GM23338 (cell line): ENCODE measurements around the gene RADIL. TPM values are rescaled to one million over a fixed set of nuclear protein-coding genes. Genes with fewer than 3 reads are reported as not detected.

ENCODE experiments used
- ATAC-seq: fragments of 200-7000 bp; cut with Tn5 transposase; 3 replicates; pipeline ENCODE4 v1.9.1; 2020
- DNase-seq: peaks from one replicate; pipeline ENCODE4 v3.0.0-alpha.2; 2015; ENCODE audit warnings: low spot score
- H2AFZ ChIP-seq: fragments of 200-600 bp; sonication (generic); 2 replicates; pipeline ENCODE4 v1.8.0; 2016; ENCODE audit warnings: antibody characterized with exemption, mild to moderate bottlenecking, moderate library complexity
- H3F3A ChIP-seq: fragments of 200-600 bp; sonication (generic); replicated peaks from 2 replicates; pipeline ENCODE4 v1.8.0; 2017; ENCODE audit warnings: antibody characterized with exemption, mixed run types, low read depth
- H3K27ac ChIP-seq: fragments of 200-600 bp; sonication (generic); 2 replicates; pipeline ENCODE4 v1.6.1; 2016; ENCODE audit warnings: low read depth
- H3K27me3 ChIP-seq: fragments of 200-600 bp; sonication (generic); 2 replicates; pipeline ENCODE4 v1.8.0; 2016; ENCODE audit warnings: mild to moderate bottlenecking, mixed run types, moderate library complexity; ENCODE audit not compliant: insufficient read depth
- H3K36me3 ChIP-seq: fragments of 200-600 bp; sonication (generic); 2 replicates; pipeline ENCODE4 v1.8.0; 2016; ENCODE audit warnings: mild to moderate bottlenecking; ENCODE audit not compliant: insufficient read depth
- H3K4me1 ChIP-seq: fragments of 200-600 bp; sonication (generic); 2 replicates; pipeline ENCODE4 v1.8.0; 2016; ENCODE audit warnings: mild to moderate bottlenecking, moderate library complexity; ENCODE audit not compliant: insufficient read depth
- H3K4me2 ChIP-seq: fragments of 200-600 bp; sonication (generic); 2 replicates; pipeline ENCODE4 v1.7.1; 2017; ENCODE audit warnings: mixed run types
- H3K4me3 ChIP-seq: fragments of 200-600 bp; sonication (generic); 2 replicates; pipeline ENCODE4 v1.6.1; 2016; ENCODE audit warnings: mixed run types
- H3K79me2 ChIP-seq: fragments of 200-600 bp; sonication (generic); replicated peaks from 2 replicates; pipeline ENCODE4 v1.8.0; 2017; ENCODE audit warnings: mild to moderate bottlenecking; ENCODE audit not compliant: insufficient read depth
- H3K9me2 ChIP-seq: fragments of 200-600 bp; sonication (generic); 2 replicates; pipeline ENCODE4 v1.8.0; 2017; ENCODE audit not compliant: insufficient read depth
- H4K20me1 ChIP-seq: fragments of 200-600 bp; sonication (generic); replicated peaks from 2 replicates; pipeline ENCODE4 v1.8.0; 2017; ENCODE audit warnings: mild to moderate bottlenecking; ENCODE audit not compliant: insufficient read depth
- H3K27ac Mint-ChIP-seq: 2 replicates; pipeline ENCODE4 v1.8.0; 2020; ENCODE audit warnings: inconsistent platforms, mild to moderate bottlenecking, moderate library complexity, mixed read lengths
- H3K27me3 Mint-ChIP-seq: 3 replicates; pipeline ENCODE4 v1.8.0; 2022; ENCODE audit warnings: low read depth, mild to moderate bottlenecking, moderate library complexity, mixed read lengths, inconsistent platforms; ENCODE audit not compliant: insufficient read depth, poor library complexity
- H3K36me3 Mint-ChIP-seq: 3 replicates; pipeline ENCODE4 v1.8.0; 2021; ENCODE audit warnings: low read depth, mild to moderate bottlenecking, inconsistent platforms, moderate library complexity, mixed read lengths
- H3K4me1 Mint-ChIP-seq: 3 replicates; pipeline ENCODE4 v1.8.0; 2020; ENCODE audit warnings: mild to moderate bottlenecking, inconsistent platforms, mixed read lengths
- H3K4me3 Mint-ChIP-seq: 3 replicates; pipeline ENCODE4 v1.8.0; 2021; ENCODE audit warnings: moderate library complexity, mild to moderate bottlenecking, inconsistent platforms, mixed read lengths
- H3K9me3 Mint-ChIP-seq: 3 replicates; pipeline ENCODE4 v1.8.0; 2020; ENCODE audit warnings: moderate library complexity, mild to moderate bottlenecking, inconsistent platforms, mixed read lengths
- CREB1 ChIP-seq: fragments of 250-450 bp; sonication (Bioruptor Pico); IDR thresholded peaks from 2 replicates; pipeline ENCODE4 v1.5.0; 2020; ENCODE audit warnings: low read depth, mild to moderate bottlenecking, moderate library complexity
- ETS1 ChIP-seq: IDR thresholded peaks from 2 replicates; pipeline ENCODE4 v1.6.1; 2016; ENCODE audit warnings: antibody characterized with exemption
- EZH2 ChIP-seq: fragments of 200-600 bp; sonication (generic); IDR thresholded peaks from one replicate; pipeline ENCODE4 v1.8.0; 2017; ENCODE audit warnings: antibody characterized with exemption, mild to moderate bottlenecking, low read depth; ENCODE audit not compliant: unreplicated experiment
- EZH2phosphoT487 ChIP-seq: fragments of 200-600 bp; sonication (generic); IDR thresholded peaks from one replicate; pipeline ENCODE4 v1.8.1; 2018; ENCODE audit warnings: antibody characterized with exemption; ENCODE audit not compliant: unreplicated experiment
- JUNB ChIP-seq: IDR thresholded peaks from one replicate; pipeline ENCODE4 v1.6.1; 2016; ENCODE audit warnings: antibody characterized with exemption; ENCODE audit not compliant: unreplicated experiment
- NANOG ChIP-seq: IDR thresholded peaks from 2 replicates; pipeline ENCODE4 v1.6.1; 2016; ENCODE audit warnings: antibody characterized with exemption, borderline replicate concordance
- POLR2AphosphoS5 ChIP-seq: IDR thresholded peaks from 2 replicates; pipeline ENCODE4 v1.6.1; 2016; ENCODE audit warnings: antibody characterized with exemption, low read depth
- STAT1 ChIP-seq: IDR thresholded peaks from one replicate; pipeline ENCODE4 v1.6.1; 2016; ENCODE audit warnings: antibody characterized with exemption; ENCODE audit not compliant: unreplicated experiment
- ZNF114 ChIP-seq: fragments of 250-450 bp; sonication (Bioruptor Pico); IDR thresholded peaks from 2 replicates; pipeline ENCODE4 v1.5.0; 2020; ENCODE audit warnings: mild to moderate bottlenecking, moderate library complexity
- ZNF331 ChIP-seq: fragments of 250-450 bp; sonication (Bioruptor Pico); IDR thresholded peaks from 2 replicates; pipeline ENCODE4 v1.5.0; 2020; ENCODE audit warnings: low read depth, mild to moderate bottlenecking, moderate library complexity
- ZNF462 ChIP-seq: fragments of 250-450 bp; sonication (Bioruptor Pico); IDR thresholded peaks from 2 replicates; pipeline ENCODE4 v1.5.0; 2020; ENCODE audit warnings: mild to moderate bottlenecking, moderate library complexity
- polyA plus RNA-seq: library from polyadenylated mRNA; unstranded; fragments of >200 nt; fragmentation: Nextera tagmentation; extraction: Ambion mirVana; gene quantifications from 2 replicates; pipeline ENCODE4 v1.2.1, GENCODE V29; 2016
- total RNA-seq: library from RNA; depleted of rRNA; stranded (reverse); fragments of >200 nt; shearing (Covaris generic); gene quantifications from 2 replicates; pipeline ENCODE4 v1.2.3, GENCODE V29; 2014
- TF ChIP-seq, protein P1 (sequence below), 2 experiments: fragments of 200-600 bp in 1 of 2; sonication (generic) in 1 of 2; conservative IDR thresholded peaks; 2 replicates each; pipeline versions ENCODE4 v1.5.1 to v1.6.1; 2016 to 2017; ENCODE audit warnings: antibody characterized with exemption in 2 of 2, low read depth in 2 of 2, mild to moderate bottlenecking in 2 of 2, moderate library complexity in 1 of 2
- TF ChIP-seq, protein P2 (sequence below): IDR thresholded peaks from one replicate; pipeline ENCODE4 v1.6.1; 2018; ENCODE audit warnings: antibody characterized with exemption; ENCODE audit not compliant: unreplicated experiment

The RADIL gene
- total and polyA plus RNA-seq, 2 experiments from 2014 or later = 4.3 to 9.8 TPM

DNA sequence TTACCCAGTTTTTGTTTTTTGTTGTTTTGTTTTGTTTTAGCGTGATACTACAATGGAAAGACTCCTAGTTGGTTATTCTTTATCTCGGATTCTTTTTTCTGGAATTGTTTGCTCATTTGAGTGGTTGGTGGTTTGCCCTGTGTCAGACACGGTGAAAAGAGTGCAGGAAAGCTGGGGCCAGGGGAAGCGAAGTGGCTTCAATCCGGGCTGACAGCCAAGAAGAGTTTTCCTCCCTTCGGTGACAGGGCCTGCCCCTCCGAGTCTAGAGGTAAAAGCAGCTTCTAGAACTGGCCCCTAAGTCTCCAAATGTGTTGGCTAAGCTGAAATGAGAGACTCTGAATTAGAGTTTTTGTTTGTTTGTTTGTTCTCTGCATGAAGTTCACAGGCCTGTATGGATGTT is 113.8 kb downstream of the RADIL start:
- H3K4me1 ChIP-seq = peaks cover 3% of the 10 kb centered on the region; the same call in 1 of the 2 replicates
- H3K27ac Mint-ChIP-seq = no peak overlapping the region
- H3K36me3 Mint-ChIP-seq = no peaks in the 10 kb centered on the region; the same call in 2 of the 3 replicates
- no peaks in the 10 kb centered on the region; the same call in 2 of the 3 replicates for H3K9me3 Mint-ChIP-seq
- no peaks in the 10 kb centered on the region for H3F3A ChIP-seq
- H3K9me2 ChIP-seq = no peaks in the 10 kb centered on the region
- H3K79me2 ChIP-seq = no peaks in the 10 kb centered on the region
- no peak for TF ChIP-seq POLR2AphosphoS5
- TF ChIP-seq NANOG = no peak
- TF ChIP-seq, protein P1, sequence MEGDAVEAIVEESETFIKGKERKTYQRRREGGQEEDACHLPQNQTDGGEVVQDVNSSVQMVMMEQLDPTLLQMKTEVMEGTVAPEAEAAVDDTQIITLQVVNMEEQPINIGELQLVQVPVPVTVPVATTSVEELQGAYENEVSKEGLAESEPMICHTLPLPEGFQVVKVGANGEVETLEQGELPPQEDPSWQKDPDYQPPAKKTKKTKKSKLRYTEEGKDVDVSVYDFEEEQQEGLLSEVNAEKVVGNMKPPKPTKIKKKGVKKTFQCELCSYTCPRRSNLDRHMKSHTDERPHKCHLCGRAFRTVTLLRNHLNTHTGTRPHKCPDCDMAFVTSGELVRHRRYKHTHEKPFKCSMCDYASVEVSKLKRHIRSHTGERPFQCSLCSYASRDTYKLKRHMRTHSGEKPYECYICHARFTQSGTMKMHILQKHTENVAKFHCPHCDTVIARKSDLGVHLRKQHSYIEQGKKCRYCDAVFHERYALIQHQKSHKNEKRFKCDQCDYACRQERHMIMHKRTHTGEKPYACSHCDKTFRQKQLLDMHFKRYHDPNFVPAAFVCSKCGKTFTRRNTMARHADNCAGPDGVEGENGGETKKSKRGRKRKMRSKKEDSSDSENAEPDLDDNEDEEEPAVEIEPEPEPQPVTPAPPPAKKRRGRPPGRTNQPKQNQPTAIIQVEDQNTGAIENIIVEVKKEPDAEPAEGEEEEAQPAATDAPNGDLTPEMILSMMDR (conservative IDR thresholded peaks at IDR 0.05; ENCODE audit: low read depth in 2 of 2) = no peak
- TF ChIP-seq, protein P2, sequence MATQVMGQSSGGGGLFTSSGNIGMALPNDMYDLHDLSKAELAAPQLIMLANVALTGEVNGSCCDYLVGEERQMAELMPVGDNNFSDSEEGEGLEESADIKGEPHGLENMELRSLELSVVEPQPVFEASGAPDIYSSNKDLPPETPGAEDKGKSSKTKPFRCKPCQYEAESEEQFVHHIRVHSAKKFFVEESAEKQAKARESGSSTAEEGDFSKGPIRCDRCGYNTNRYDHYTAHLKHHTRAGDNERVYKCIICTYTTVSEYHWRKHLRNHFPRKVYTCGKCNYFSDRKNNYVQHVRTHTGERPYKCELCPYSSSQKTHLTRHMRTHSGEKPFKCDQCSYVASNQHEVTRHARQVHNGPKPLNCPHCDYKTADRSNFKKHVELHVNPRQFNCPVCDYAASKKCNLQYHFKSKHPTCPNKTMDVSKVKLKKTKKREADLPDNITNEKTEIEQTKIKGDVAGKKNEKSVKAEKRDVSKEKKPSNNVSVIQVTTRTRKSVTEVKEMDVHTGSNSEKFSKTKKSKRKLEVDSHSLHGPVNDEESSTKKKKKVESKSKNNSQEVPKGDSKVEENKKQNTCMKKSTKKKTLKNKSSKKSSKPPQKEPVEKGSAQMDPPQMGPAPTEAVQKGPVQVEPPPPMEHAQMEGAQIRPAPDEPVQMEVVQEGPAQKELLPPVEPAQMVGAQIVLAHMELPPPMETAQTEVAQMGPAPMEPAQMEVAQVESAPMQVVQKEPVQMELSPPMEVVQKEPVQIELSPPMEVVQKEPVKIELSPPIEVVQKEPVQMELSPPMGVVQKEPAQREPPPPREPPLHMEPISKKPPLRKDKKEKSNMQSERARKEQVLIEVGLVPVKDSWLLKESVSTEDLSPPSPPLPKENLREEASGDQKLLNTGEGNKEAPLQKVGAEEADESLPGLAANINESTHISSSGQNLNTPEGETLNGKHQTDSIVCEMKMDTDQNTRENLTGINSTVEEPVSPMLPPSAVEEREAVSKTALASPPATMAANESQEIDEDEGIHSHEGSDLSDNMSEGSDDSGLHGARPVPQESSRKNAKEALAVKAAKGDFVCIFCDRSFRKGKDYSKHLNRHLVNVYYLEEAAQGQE = no peak
- TF ChIP-seq CREB1 (CRISPR knock-in tag) = no peak
- TF ChIP-seq ZNF462 (CRISPR knock-in tag) = no peak
- TF ChIP-seq EZH2 = no peak
- no peak for TF ChIP-seq STAT1
- TF ChIP-seq ZNF331 (CRISPR knock-in tag) = no peak
- no peak for TF ChIP-seq ETS1
- no peak for TF ChIP-seq EZH2phosphoT487
- no peak for TF ChIP-seq ZNF114
- TF ChIP-seq JUNB = no peak
- no peak overlapping the region for H3K4me3 Mint-ChIP-seq
- H3K27me3 ChIP-seq = no peaks in the 10 kb centered on the region
- H3K4me2 ChIP-seq = no peak overlapping the region
- H3K4me3 ChIP-seq = no peak overlapping the region
- ATAC-seq = no peak
- no peaks in the 10 kb centered on the region for H3K36me3 ChIP-seq
- H3K4me1 Mint-ChIP-seq = peaks cover 7% of the 10 kb centered on the region; the same call in 2 of the 3 replicates
- H3K27me3 Mint-ChIP-seq = peaks cover 11% of the 10 kb centered on the region
- no peak overlapping the region for H2AFZ ChIP-seq
- DNase-seq = no peak
- H3K27ac ChIP-seq = no peak overlapping the region
- H4K20me1 ChIP-seq = no peaks in the 10 kb centered on the region; the same call in 1 of the 2 replicates
